Measurements from ENCODE around the gene CCDC195. TPM values are rescaled to one million over a fixed set of nuclear protein-coding genes. Genes with fewer than 3 reads are reported as not detected.

The CCDC195 gene
- total RNA-seq, 4 donors from 2014 or later, result not detected

GRCh38 chr2:224694502-224694901 is 21.7 kb downstream of the CCDC195 start:
- 55 to 60% methylated on average over 3 of the region's 3 CpGs for WGBS, 2 donors
- intact Hi-C loops (cut with DNase I), result no loop called here

GRCh38 chr2:224691563-224691962 is 24.6 kb downstream of the CCDC195 start:
- H3K27me3 ChIP-seq, result no peaks in the 10 kb centered on the region
- no peaks in the 10 kb centered on the region for H3K9me3 ChIP-seq
- no peak for TF ChIP-seq POLR2A (IDR thresholded peaks at IDR 0.05)
- TF ChIP-seq CTCF (IDR thresholded peaks at IDR 0.05), result no peak
- no peaks in the 10 kb centered on the region for H3K36me3 ChIP-seq
- H3K4me3 ChIP-seq, result no peak overlapping the region
- DNase-seq, result no peak
- H3K4me1 ChIP-seq, result no peaks in the 10 kb centered on the region
- H3K27ac ChIP-seq, result no peak overlapping the region
- WGBS, 2 donors, result 35 to 46% methylated on average over 2 of the region's 2 CpGs
- intact Hi-C loops (cut with DNase I), result no loop called here

More at GRCh38 chr2:224694502-224694901, 21.7 kb downstream of the CCDC195 start:
- Histone ChIP-seq H3K36me3 (no peaks in the 10 kb centered on the region), H3K4me3 (no peak overlapping the region), H3K9me3 (no peaks in the 10 kb centered on the region), H3K27me3 (no peaks in the 10 kb centered on the region), H3K27ac (no peak overlapping the region), H3K4me1 (no peaks in the 10 kb centered on the region)
- no peak for DNase-seq
- TF ChIP-seq CTCF (IDR thresholded peaks at IDR 0.05) (no peak), POLR2A (IDR thresholded peaks at IDR 0.05) (no peak)

- intact Hi-C loops (cut with DNase I), result no loop called here
- 50 to 60% methylated on average over 2 of the region's 2 CpGs for WGBS, 2 donors
- Histone ChIP-seq H3K4me3 (no peak overlapping the region), H3K36me3 (no peaks in the 10 kb centered on the region), H3K4me1 (no peaks in the 10 kb centered on the region), H3K27ac (no peak overlapping the region), H3K27me3 (no peaks in the 10 kb centered on the region), H3K9me3 (no peaks in the 10 kb centered on the region)
- DNase-seq, result no peak
- TF ChIP-seq CTCF (IDR thresholded peaks at IDR 0.05) (no peak), POLR2A (IDR thresholded peaks at IDR 0.05) (no peak)
These were observed 25.3 kb downstream of the CCDC195 start for GRCh38 chr2:224690868-224691267.

GRCh38 chr2:224689539-224689938 is 26.6 kb downstream of the CCDC195 start:
- H3K9me3 ChIP-seq, result no peaks in the 10 kb centered on the region
- H3K4me1 ChIP-seq, result no peaks in the 10 kb centered on the region
- no peak overlapping the region for H3K4me3 ChIP-seq
- TF ChIP-seq POLR2A (IDR thresholded peaks at IDR 0.05) (no peak), CTCF (IDR thresholded peaks at IDR 0.05) (no peak)
- H3K36me3 ChIP-seq, result no peaks in the 10 kb centered on the region
- WGBS, 2 donors, result 55 to 60% methylated on average over 2 of the region's 2 CpGs
- intact Hi-C loops (cut with DNase I), result no loop called here
- no peak for DNase-seq
- H3K27ac ChIP-seq, result no peak overlapping the region
- no peaks in the 10 kb centered on the region for H3K27me3 ChIP-seq

- H3K4me3 ChIP-seq, result no peak overlapping the region
- TF ChIP-seq POLR2A (IDR thresholded peaks at IDR 0.05) (no peak), CTCF (IDR thresholded peaks at IDR 0.05) (no peak)
- intact Hi-C loops (cut with DNase I), result no loop called here
- no peaks in the 10 kb centered on the region for H3K27me3 ChIP-seq
- no peaks in the 10 kb centered on the region for H3K9me3 ChIP-seq
- no peak overlapping the region for H3K27ac ChIP-seq
- no peak for DNase-seq
- 89 to 92% methylated on average over 2 of the region's 2 CpGs for WGBS, 2 donors
- H3K36me3 ChIP-seq, result no peaks in the 10 kb centered on the region
- no peaks in the 10 kb centered on the region for H3K4me1 ChIP-seq
These were observed 27.2 kb downstream of the CCDC195 start for GRCh38 chr2:224688997-224689396.
